GM18909 (cell line): ENCODE results near the gene C10orf105.

Experiments
- ATAC-seq: cut with Tn5 transposase; IDR thresholded peaks from one replicate; pipeline ENCODE4 v1.9.1; 2021; ENCODE audit warnings: mild to moderate bottlenecking; ENCODE audit not compliant: unreplicated experiment, poor library complexity

Gene C10orf105

GRCh38 chr10:71719042-71719441 is 536 bp downstream of the C10orf105 start:
- no peak for ATAC-seq

- ATAC-seq = no peak
Observed at GRCh38 chr10:71718165-71718698, 1.3 kb downstream of the C10orf105 start.

- no peak for ATAC-seq
Observed at GRCh38 chr10:71717551-71717951, 2.0 kb downstream of the C10orf105 start.

DNA sequence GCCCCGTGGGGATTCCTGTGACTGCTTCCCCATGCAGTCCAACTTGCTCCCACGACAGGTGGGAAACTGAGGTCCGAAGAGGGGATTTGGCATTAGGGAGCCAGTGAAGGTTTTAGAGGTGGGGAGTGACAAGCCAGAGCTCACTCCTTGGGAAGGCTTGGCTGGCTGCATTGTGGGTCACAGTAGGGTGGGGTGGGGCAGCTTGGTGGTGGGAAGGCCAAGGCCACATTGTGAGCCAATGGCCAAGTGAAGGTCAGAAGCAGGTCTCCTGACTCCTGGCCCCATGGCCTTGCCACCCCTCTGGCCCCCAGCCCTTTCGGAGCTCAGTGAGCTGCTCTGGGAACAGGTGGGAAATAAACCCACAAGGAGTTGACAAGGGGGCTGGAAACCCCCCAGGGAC is 2.5 kb downstream of the C10orf105 start:
- ATAC-seq = no peak

- ATAC-seq = no peak
Observed at GRCh38 chr10:71716426-71716825, 3.2 kb downstream of the C10orf105 start.

DNA sequence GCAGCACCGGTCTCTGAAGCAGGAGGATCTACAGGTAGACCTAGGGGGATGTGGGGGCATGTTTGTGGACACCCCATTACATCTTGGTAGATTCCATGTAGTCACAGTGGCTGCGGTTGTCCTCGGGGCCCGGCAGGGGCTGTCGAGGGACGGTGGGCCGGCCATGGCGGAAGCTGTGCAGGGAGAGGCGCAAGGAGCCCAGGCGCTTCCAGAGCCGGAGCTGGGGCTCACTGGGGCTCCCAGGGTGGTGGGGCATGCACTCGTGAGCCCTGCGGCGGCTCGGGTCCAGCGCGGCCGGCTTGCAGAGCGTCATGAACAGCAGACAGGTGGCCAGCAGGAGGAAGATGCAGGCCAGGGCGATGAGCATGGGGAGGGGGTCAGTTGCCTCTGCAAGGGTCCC is 3.7 kb downstream of the C10orf105 start:
- ATAC-seq = no peak

DNA sequence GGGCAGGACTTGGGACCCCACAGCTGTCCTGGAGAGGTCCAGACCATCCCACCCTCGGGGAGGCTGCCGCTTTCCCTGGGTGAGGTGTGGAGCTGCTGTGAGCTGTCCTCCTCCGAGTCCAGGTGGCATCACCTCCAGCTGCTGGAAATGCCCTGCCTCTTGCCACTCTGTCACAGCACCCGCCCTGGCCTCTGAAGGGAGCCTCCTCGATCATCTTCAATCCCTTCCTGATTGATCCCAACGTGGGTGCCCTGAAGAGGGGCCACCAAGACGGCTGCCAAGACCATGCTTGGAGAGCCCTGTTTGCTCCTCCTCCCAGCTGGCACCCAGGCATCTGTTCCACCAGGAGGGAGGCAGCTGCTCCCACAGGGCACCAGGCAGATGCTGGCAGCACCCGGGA is 4.6 kb downstream of the C10orf105 start:
- no peak for ATAC-seq

DNA sequence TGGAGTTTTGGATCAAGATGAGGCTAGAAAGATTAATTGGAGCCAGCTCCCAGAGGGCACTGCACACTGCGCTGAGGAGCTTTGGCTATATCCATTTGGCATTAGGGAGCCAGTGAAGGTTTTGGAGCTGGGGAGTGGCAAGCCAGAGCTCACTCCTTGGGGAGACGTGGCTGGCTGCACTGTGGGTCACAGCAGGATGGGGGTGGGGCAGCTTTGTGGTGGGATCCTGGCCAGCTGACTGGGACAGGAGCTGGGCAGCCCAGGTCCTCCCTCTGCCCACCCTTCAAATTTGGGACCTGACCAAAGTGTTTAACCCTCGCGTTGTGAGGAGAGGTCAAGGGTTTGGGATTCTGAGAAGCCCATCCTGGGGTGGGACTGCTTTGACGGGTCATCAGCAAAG is 5.0 kb downstream of the C10orf105 start:
- ATAC-seq = no peak

- no peak for ATAC-seq
Observed at GRCh38 chr10:71714031-71714410, 5.6 kb downstream of the C10orf105 start.

- no peak for ATAC-seq
Observed at GRCh38 chr10:71713135-71714030, 6.2 kb downstream of the C10orf105 start.

- no peak for ATAC-seq
Observed at GRCh38 chr10:71712572-71713134, 6.9 kb downstream of the C10orf105 start.

- ATAC-seq = no peak
Observed at GRCh38 chr10:71712170-71712569, 7.4 kb downstream of the C10orf105 start.

DNA sequence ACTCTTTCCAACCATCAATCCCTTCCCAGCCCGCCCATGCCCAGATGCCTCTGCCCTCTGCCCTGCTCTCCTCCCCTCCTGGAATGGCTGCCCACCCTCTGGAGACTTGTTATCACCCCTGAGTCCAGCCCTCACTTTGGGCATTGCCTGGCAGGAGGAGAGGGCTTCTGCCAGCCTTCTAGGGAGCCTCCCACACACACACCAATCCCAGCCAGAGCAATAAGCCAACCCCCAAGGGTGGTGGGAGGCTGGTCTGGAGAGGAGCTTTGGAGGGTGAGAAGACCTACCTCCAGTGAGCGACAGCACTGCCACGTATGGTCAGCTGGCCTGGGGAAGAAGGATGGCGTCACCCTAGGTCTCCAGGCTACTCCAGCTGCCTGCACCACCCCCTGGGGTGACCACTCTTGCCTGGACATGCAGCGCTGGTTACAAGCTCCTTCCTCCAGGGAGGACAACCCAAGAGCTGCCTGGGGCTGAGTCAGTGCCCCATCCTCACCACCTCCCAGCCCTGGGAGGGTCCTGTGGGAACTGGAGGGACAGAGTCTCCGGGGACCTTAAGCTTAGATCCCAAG is 8.4 kb downstream of the C10orf105 start:
- no peak for ATAC-seq

- ATAC-seq = no peak
Observed at GRCh38 chr10:71710519-71710918, 9.1 kb downstream of the C10orf105 start.

- ATAC-seq = no peak
Observed at GRCh38 chr10:71708897-71709882, 10.4 kb downstream of the C10orf105 start.

DNA sequence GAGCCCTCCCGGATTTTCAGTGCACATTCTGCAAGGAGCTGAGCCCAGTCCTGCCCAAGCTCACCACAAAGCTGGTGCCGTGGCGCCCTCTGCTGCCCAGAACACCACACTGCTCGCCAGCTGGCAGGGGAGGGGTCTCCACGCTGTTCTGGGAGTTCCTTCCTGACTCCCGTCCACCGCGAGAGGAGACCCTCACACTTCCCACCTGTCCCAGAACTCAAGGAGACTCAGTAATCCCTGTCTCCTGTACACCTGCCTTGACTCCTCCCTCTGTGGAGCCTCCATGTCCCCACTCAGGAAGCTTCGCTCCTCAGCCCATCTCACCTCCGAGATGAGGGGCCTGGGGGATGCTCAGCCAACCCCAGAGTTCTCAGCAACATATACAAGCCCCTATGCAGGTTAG is 11.3 kb downstream of the C10orf105 start:
- no peak for ATAC-seq

DNA sequence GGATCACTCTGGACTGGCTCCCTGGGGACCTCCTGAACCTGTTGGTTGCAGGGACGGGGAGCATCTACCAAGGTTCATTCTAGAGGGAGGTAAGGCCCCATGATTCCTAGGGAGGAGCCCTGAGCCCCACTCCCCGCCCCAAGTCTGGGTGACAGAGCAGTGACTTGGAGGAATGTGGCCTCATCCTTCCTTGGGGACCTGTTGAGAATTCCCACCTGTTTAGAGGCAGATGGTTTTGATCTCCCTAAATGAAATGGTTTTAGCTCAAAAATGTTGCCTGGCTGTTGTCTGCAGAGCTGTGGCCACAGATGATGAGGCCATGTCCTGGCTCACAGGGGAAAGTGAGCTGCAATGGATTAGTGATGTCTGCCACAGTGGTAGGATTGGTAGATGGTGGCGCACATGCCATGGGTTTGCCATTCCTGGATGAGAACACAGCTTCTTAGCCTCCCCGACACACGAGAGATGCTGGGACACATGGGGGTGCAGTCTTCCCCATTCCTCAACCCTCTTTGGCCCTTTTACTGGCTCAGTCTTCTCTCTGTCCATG is 12.3 kb downstream of the C10orf105 start:
- no peak for ATAC-seq

DNA sequence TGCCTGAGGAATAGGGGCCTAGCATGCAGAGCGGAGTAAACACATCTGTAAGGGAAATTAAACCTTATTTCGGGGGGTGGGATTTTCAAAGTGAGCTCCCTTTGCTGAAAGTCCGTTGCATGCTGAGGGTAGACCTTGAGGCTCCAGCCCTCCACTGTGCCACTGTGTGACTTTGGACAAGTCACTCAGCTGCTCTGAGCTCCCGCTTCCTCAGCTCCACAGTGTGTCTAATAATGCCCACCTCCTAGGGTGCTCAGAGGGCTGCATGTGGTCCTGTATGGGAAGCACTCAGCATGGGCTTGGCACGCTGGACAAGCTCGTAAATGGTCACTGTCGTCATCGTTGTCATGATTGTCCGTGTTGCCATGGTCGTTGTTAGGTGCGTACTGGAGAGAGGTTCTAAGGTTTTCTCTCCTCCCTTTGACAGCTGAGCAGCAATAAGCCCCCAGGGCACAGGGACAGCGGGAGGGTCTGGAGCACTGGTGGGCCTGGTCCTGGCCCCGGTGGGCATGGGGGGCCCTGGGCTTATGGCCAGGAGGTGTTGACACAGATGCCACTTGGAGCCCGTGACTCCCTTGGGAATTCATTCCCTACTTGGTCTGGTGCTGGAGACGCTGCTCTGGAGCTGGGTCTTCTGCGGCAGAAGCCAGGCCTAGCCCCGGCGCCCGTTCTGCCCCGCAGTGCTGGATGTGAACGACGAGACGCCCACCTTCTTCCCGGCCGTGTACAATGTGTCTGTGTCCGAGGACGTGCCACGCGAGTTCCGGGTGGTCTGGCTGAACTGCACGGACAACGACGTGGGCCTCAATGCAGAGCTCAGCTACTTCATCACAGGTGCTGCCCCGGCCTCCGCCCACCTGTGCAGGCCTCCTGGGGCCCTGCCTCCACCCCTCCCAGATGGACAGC is 13.1 kb downstream of the C10orf105 start:
- ATAC-seq = no peak

- ATAC-seq = no peak
Observed at GRCh38 chr10:71705582-71705981, 14.0 kb downstream of the C10orf105 start.
